MM.1S (cell line): ENCODE results near the gene IL22RA1.

Experiments used
- DNase-seq: peaks from one replicate; pipeline ENCODE4 v3.0.0-alpha.2; 2015
- H2AFZ ChIP-seq: fragments of 300-600 bp; sonication (generic); 2 replicates; pipeline ENCODE4 v1.6.0; 2016; ENCODE audit warnings: antibody characterized with exemption, low read length
- H3F3A ChIP-seq: fragments of 300-600 bp; sonication (generic); 2 replicates; pipeline ENCODE4 v1.6.1; 2016; ENCODE audit warnings: mild to moderate bottlenecking, antibody characterized with exemption, low read length, moderate library complexity, mixed read lengths; ENCODE audit not compliant: insufficient read depth
- H3K27ac ChIP-seq: fragments of 300-600 bp; sonication (generic); 2 replicates; pipeline ENCODE4 v1.5.1; 2016; ENCODE audit warnings: mild to moderate bottlenecking, low read length
- H3K27me3 ChIP-seq: fragments of 300-600 bp; sonication (generic); replicated peaks from 2 replicates; pipeline ENCODE4 v1.6.0; 2016; ENCODE audit warnings: low read length; ENCODE audit not compliant: insufficient read depth
- H3K36me3 ChIP-seq: fragments of 300-600 bp; sonication (generic); replicated peaks from 2 replicates; pipeline ENCODE4 v1.6.1; 2016; ENCODE audit warnings: mild to moderate bottlenecking, low read length, mixed read lengths; ENCODE audit not compliant: insufficient read depth
- H3K4me1 ChIP-seq: fragments of 300-600 bp; sonication (generic); 2 replicates; pipeline ENCODE4 v1.6.1; 2016; ENCODE audit warnings: low read length, mixed read lengths
- H3K4me2 ChIP-seq: fragments of 300-600 bp; sonication (generic); 2 replicates; pipeline ENCODE4 v1.6.0; 2016; ENCODE audit warnings: low read depth, low read length
- H3K4me3 ChIP-seq: fragments of 300-600 bp; sonication (generic); 2 replicates; pipeline ENCODE4 v1.5.1; 2016; ENCODE audit warnings: low read length, mixed read lengths
- H3K79me2 ChIP-seq: fragments of 300-600 bp; sonication (generic); 2 replicates; pipeline ENCODE4 v1.6.1; 2016; ENCODE audit warnings: mixed run types, low read length, mixed read lengths
- H3K9ac ChIP-seq: fragments of 300-600 bp; sonication (generic); 2 replicates; pipeline ENCODE4 v1.6.1; 2016; ENCODE audit warnings: low read length, mixed read lengths
- H3K9me2 ChIP-seq: fragments of 300-600 bp; sonication (generic); replicated peaks from 2 replicates; pipeline ENCODE4 v1.6.1; 2016; ENCODE audit warnings: mild to moderate bottlenecking, low read length, mixed read lengths; ENCODE audit not compliant: insufficient read depth
- H3K9me3 ChIP-seq: fragments of 300-600 bp; sonication (generic); replicated peaks from 2 replicates; pipeline ENCODE4 v1.6.1; 2016; ENCODE audit warnings: mild to moderate bottlenecking, low read length, mixed read lengths; ENCODE audit not compliant: insufficient read depth
- H4K20me1 ChIP-seq: fragments of 300-600 bp; sonication (generic); 2 replicates; pipeline ENCODE4 v1.6.1; 2016; ENCODE audit warnings: mild to moderate bottlenecking, low read length, moderate library complexity, mixed read lengths; ENCODE audit not compliant: insufficient read depth
- CTCF ChIP-seq: fragments of 300-600 bp; sonication (generic); IDR thresholded peaks from 2 replicates; pipeline ENCODE4 v1.5.1; 2016; ENCODE audit warnings: antibody characterized with exemption, low read length, mixed read lengths
- EZH2 ChIP-seq: fragments of 300-600 bp; sonication (generic); optimal IDR thresholded peaks from 2 replicates; pipeline ENCODE3; 2017; ENCODE audit warnings: low read depth, mild to moderate bottlenecking, antibody characterized with exemption, low read length, mixed read lengths
- EZH2phosphoT487 ChIP-seq: fragments of 300-600 bp; sonication (generic); IDR thresholded peaks from 2 replicates; pipeline ENCODE4 v1.6.1; 2018; ENCODE audit warnings: antibody characterized with exemption, low read length

Gene IL22RA1

GRCh38 chr1:24178407-24178806 lies 35.5 kb upstream of the IL22RA1 start:
- Histone ChIP-seq H3K9ac (no peak overlapping the region), H2AFZ (no peak overlapping the region), H3K36me3 (0 out of 2 replicates have a peak, but pooled peaks cover 2% of the 10 kb centered on the region), H3K9me3 (no peaks in the 10 kb centered on the region), H3K9me2 (no peaks in the 10 kb centered on the region), H3K4me2 (no peak overlapping the region), H3F3A (0 out of 2 replicates have a peak, but pooled peaks cover 3% of the 10 kb centered on the region), H3K27ac (no peak overlapping the region), H4K20me1 (peaks cover 13% of the 10 kb centered on the region), H3K4me1 (peaks cover 7% of the 10 kb centered on the region; the same call in 1 of the 2 replicates), H3K27me3 (no peaks in the 10 kb centered on the region), H3K4me3 (no peak overlapping the region), H3K79me2 (peaks cover 99% of the 10 kb centered on the region)
- TF ChIP-seq EZH2 = no peak
- no peak for DNase-seq

GRCh38 chr1:24177161-24177560 lies 34.2 kb upstream of the IL22RA1 start:
- Histone ChIP-seq H3K4me1 (peaks cover 7% of the 10 kb centered on the region; the same call in 1 of the 2 replicates), H3K36me3 (peaks cover 6% of the 10 kb centered on the region; the same call in 1 of the 2 replicates), H3K79me2 (peaks cover 100% of the 10 kb centered on the region), H3K27me3 (no peaks in the 10 kb centered on the region), H3K4me3 (no peak overlapping the region), H4K20me1 (peaks cover 15% of the 10 kb centered on the region), H3K9me2 (no peaks in the 10 kb centered on the region), H3F3A (0 out of 2 replicates have a peak, but pooled peaks cover 3% of the 10 kb centered on the region), H2AFZ (no peak overlapping the region), H3K27ac (no peak overlapping the region), H3K4me2 (no peak overlapping the region), H3K9ac (no peak overlapping the region), H3K9me3 (no peaks in the 10 kb centered on the region)
- DNase-seq = no peak
- TF ChIP-seq EZH2 (no peak), EZH2phosphoT487 (no peak), CTCF (no peak)

DNA sequence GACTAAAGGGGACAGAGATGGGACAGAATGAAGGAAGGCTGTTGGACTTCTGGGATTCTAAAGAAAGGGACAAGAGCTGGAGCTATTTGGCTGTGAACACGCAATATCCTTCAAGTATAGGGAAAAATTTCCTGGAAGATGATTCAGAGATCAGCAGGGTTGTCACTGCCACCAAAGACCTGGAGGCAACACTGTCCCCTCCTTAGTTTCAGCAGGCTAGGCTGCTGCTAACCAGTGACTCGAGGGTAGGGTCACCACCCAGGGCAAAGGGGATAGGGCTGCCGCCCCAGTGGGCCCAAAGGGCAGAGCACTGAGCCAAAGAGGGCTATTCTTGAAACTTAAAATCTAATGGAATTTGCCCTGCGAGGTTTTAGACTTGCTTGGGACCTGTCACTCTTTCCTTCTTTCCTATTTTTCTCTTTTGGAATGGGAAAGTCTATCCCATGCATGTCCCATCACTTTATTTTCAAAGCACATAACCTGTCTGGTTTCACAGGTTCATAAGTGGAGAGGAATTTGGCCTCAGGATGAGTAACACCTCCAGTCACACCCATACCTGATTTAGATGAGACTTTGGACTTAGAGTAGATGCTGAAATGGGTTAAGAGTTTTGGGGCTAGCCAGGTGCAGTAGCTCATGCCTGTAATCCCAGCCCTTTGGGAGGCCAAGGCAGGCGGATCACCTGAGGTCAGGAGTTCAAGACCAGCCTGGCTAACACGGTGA lies 32.3 kb upstream of the IL22RA1 start:
- H3K4me2 ChIP-seq = no peak overlapping the region
- TF ChIP-seq EZH2 (no peak), EZH2phosphoT487 (no peak), CTCF (no peak)
- H3K27me3 ChIP-seq = no peaks in the 10 kb centered on the region
- no peak overlapping the region for H3K27ac ChIP-seq
- no peak overlapping the region for H3K9ac ChIP-seq
- H3K79me2 ChIP-seq = peaks cover 100% of the 10 kb centered on the region
- H3K9me3 ChIP-seq = no peaks in the 10 kb centered on the region
- no peaks in the 10 kb centered on the region for H3K9me2 ChIP-seq
- H3K4me1 ChIP-seq = peaks cover 7% of the 10 kb centered on the region; the same call in 1 of the 2 replicates
- no peak overlapping the region for H3K4me3 ChIP-seq
- H4K20me1 ChIP-seq = peaks cover 12% of the 10 kb centered on the region
- 0 out of 2 replicates have a peak, but pooled peaks cover 3% of the 10 kb centered on the region for H3F3A ChIP-seq
- no peak for DNase-seq
- H2AFZ ChIP-seq = no peak overlapping the region
- H3K36me3 ChIP-seq = peaks cover 12% of the 10 kb centered on the region; the same call in 1 of the 2 replicates
